Panc1 (cell line): Measurements from ENCODE around the gene BMP10. TPM values are rescaled to one million over a fixed set of nuclear protein-coding genes. Genes with fewer than 3 reads are reported as not detected.

Experiments used
- ATAC-seq: fragments of 200-7000 bp; cut with Tn5 transposase; 2 replicates; pipeline ENCODE4 v1.9.1; 2020; ENCODE audit warnings: mild to moderate bottlenecking, moderate library complexity
- BruUV-seq: library from RNA; stranded (reverse); fragments of 400-500 nt; replicated peaks from 2 replicates; lab custom pipeline; 2021; lab: Mats Ljungman, UMichigan
- CTCF ChIA-PET: fragments of 300-600 bp; sonication (Branson Sonifier 250); formaldehyde crosslinking; loops from one replicate; lab custom pipeline; 2022; ENCODE audit warnings: antibody characterized with exemption; lab: Charles Lee
- POLR2A ChIA-PET: fragments of 300-600 bp; sonication (Branson Sonifier 250); formaldehyde crosslinking; loops from one replicate; lab custom pipeline; 2022; ENCODE audit warnings: antibody characterized with exemption; lab: Charles Lee
- DNase-seq: peaks from one replicate; pipeline ENCODE4 v3.0.0-alpha.2; 2010; ENCODE audit warnings: low read depth, low spot score
- H3K27ac ChIP-seq: 2 replicates; pipeline ENCODE4 v1.5.1; 2011; ENCODE audit warnings: mild to moderate bottlenecking, low read length, inconsistent platforms
- H3K27me3 ChIP-seq: fragments of 200-500 bp; sonication (Bioruptor generic); 2 replicates; pipeline ENCODE4 v1.6.0; 2014; ENCODE audit warnings: low read length, inconsistent platforms; ENCODE audit not compliant: control insufficient read depth, insufficient read depth
- H3K36me3 ChIP-seq: fragments of 200-500 bp; sonication (Bioruptor generic); 2 replicates; pipeline ENCODE4 v1.5.1; 2014; ENCODE audit warnings: inconsistent platforms, mild to moderate bottlenecking, low read length, moderate library complexity; ENCODE audit not compliant: control insufficient read depth, insufficient read depth
- H3K4me1 ChIP-seq: 2 replicates; pipeline ENCODE4 v1.5.1; 2011; ENCODE audit warnings: inconsistent platforms, mild to moderate bottlenecking, low read length, moderate library complexity; ENCODE audit not compliant: control insufficient read depth, insufficient read depth
- H3K4me3 ChIP-seq, 2 experiments: 2 replicates each; pipeline ENCODE4 v1.5.1; 2011 to 2012; ENCODE audit warnings: low read depth in 2 of 2, low read length in 2 of 2, mild to moderate bottlenecking in 2 of 2, inconsistent platforms in 1 of 2, moderate library complexity in 1 of 2
- H3K9me3 ChIP-seq: fragments of 200-500 bp; sonication (Bioruptor generic); 2 replicates; pipeline ENCODE4 v1.5.1; 2014; ENCODE audit warnings: low read depth, mild to moderate bottlenecking, inconsistent platforms, low read length, moderate library complexity; ENCODE audit not compliant: control insufficient read depth, insufficient read depth
- CTCF ChIP-seq: fragments of 450-650 bp; IDR thresholded peaks from 2 replicates; pipeline ENCODE4 v1.5.1; 2017; ENCODE audit warnings: mild to moderate bottlenecking
- POLR2AphosphoS5 ChIP-seq: IDR thresholded peaks from 2 replicates; pipeline ENCODE4 v1.6.1; 2012; ENCODE audit warnings: mild to moderate bottlenecking, low read depth, low read length, moderate library complexity
- REST ChIP-seq, 2 experiments: IDR thresholded peaks; 2 replicates each; pipeline ENCODE4 v1.6.1; 2011 to 2012; ENCODE audit warnings: low read depth in 2 of 2, control low read depth in 1 of 2, low read length in 1 of 2, mild to moderate bottlenecking in 1 of 2, moderate library complexity in 1 of 2; ENCODE audit not compliant: insufficient read depth in 1 of 2
- SIN3A ChIP-seq: IDR thresholded peaks from 2 replicates; pipeline ENCODE4 v1.6.1; 2012; ENCODE audit warnings: low read depth, mild to moderate bottlenecking, low read length, moderate library complexity, borderline replicate concordance; ENCODE audit not compliant: insufficient read depth
- TCF7L2 ChIP-seq: IDR thresholded peaks from 2 replicates; pipeline ENCODE4 v1.6.1; 2011; ENCODE audit warnings: mild to moderate bottlenecking, low read depth, low read length, inconsistent platforms
- in situ Hi-C: cut with HindIII; loops from 2 replicates; pipeline ENCODE4 v1.10.0; 2016; ENCODE audit warnings: low sequenced_read_pairs, low pct_unique_long_range_greater_than_20kb
- intact Hi-C: fragments of 100-400 bp; cut with micrococcal nuclease; formaldehyde crosslinking; loops from one replicate; pipeline ENCODE4 v1.10.0; 2022; ENCODE audit not compliant: unreplicated experiment
- total RNA-seq: library from RNA; stranded (reverse); gene quantifications from one replicate; pipeline ENCODE4 v1.2.1, GENCODE V29; 2021; ENCODE audit not compliant: unreplicated experiment

Gene BMP10
- total RNA-seq, 1 experiment from 2014 or later: not detected

GRCh38 chr2:68860111-68860510, 11.1 kb downstream of the BMP10 start:
- in situ Hi-C loops: no loop called here
- Histone ChIP-seq H3K36me3 (no peaks in the 10 kb centered on the region), H3K4me3 (no peak overlapping the region), H3K27me3 (peaks cover 32% of the 10 kb centered on the region), H3K4me1 (no peaks in the 10 kb centered on the region), H3K9me3 (no peaks in the 10 kb centered on the region), H3K27ac (no peak overlapping the region)
- ChIA-PET POLR2A (no interaction called here), CTCF (no interaction called here)
- no peak for ATAC-seq
- intact Hi-C loops: no loop called here
- BruUV-seq: no TSS peak
- no peak for DNase-seq
- TF ChIP-seq REST (IDR thresholded peaks at IDR 0.05; ENCODE audit: insufficient read depth in 1 of 2, low read depth in 2 of 2, low read length in 1 of 2) (no peak), CTCF (no peak), SIN3A (no peak), TCF7L2 (no peak), POLR2AphosphoS5 (no peak)

- intact Hi-C loops (no loop called here), in situ Hi-C loops (no loop called here)
- BruUV-seq: no TSS peak
- H3K27ac ChIP-seq: no peak overlapping the region
- H3K9me3 ChIP-seq: 0 out of 2 replicates have a peak, but pooled peaks cover 3% of the 10 kb centered on the region
- H3K27me3 ChIP-seq: peaks cover 33% of the 10 kb centered on the region
- H3K4me1 ChIP-seq: no peaks in the 10 kb centered on the region
- DNase-seq (no peak), ATAC-seq (no peak)
- POLR2A ChIA-PET: no interaction called here
- CTCF ChIA-PET: no interaction called here
- H3K36me3 ChIP-seq: no peaks in the 10 kb centered on the region
- H3K4me3 ChIP-seq: no peak overlapping the region
- TF ChIP-seq REST (IDR thresholded peaks at IDR 0.05; ENCODE audit: insufficient read depth in 1 of 2, low read depth in 2 of 2, low read length in 1 of 2) (no peak), SIN3A (no peak), POLR2AphosphoS5 (no peak), TCF7L2 (no peak), CTCF (no peak)
These were observed 13.2 kb downstream of the BMP10 start for GRCh38 chr2:68857855-68858456.
